Superior temporal gyrus (tissue), 1 donor: ENCODE results near the gene TDG.
"Not testable (repeated sequence)": the region's sequence is repeated elsewhere in the genome, so short reads cannot be mapped to it uniquely, and the experiment has no call there.

Source experiments
- DNase-seq: peaks from one replicate; pipeline ENCODE4 v3.0.0-alpha.2; 2016; ENCODE audit errors: extremely low spot score

The TDG gene

GRCh38 chr12:104022786-104023185, 57.1 kb downstream of the TDG start:
- DNase-seq = no peak

GRCh38 chr12:104023710-104024109, 58.0 kb downstream of the TDG start:
- no peak for DNase-seq

GRCh38 chr12:104024348-104024747, 58.7 kb downstream of the TDG start:
- no peak for DNase-seq

GRCh38 chr12:104025771-104026170, 60.1 kb downstream of the TDG start:
- DNase-seq = no peak

- DNase-seq = no peak
Observed at GRCh38 chr12:104026841-104027599, 61.3 kb downstream of the TDG start.

- not testable (repeated sequence) for DNase-seq
Observed at GRCh38 chr12:104030596-104030995, 64.9 kb downstream of the TDG start.

- not testable (repeated sequence) for DNase-seq
Observed at GRCh38 chr12:104036143-104036542, 70.5 kb downstream of the TDG start.
